RPMI7951 (cell line): ENCODE measurements around the gene ELN. TPM values are rescaled to one million over a fixed set of nuclear protein-coding genes. Genes with fewer than 3 reads are reported as not detected.

ENCODE experiments used
- DNase-seq: peaks from one replicate; pipeline ENCODE4 v3.0.0-alpha.2; 2012; ENCODE audit warnings: low read depth
- total RNA-seq: library from RNA; depleted of rRNA; stranded (reverse); fragments of >200 nt; shearing (Covaris generic); gene quantifications from 2 replicates; pipeline ENCODE4 v1.2.3, GENCODE V29; 2014

The ELN gene
- total RNA-seq, 1 experiment from 2014 or later: 0.12 TPM

DNA sequence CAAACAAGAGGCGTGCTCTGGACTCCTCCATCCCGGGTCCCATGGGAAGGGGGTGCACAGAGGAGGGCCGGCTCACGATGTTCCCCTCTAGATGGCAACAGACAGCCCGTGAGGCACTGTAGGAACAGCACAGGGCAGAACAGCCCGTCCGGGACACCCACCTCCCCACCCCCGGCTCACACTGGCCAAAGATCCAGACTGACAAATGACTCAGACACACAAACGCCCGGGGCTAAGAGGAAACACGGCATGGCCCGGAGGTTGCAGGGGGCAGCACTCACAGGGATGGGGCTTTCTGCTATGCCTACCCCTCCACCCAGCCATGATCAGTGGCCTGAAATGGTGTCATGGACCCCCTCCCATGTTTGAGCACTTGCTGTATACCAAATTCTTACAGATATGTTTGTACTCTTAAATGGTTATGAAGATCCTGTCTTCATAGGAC lies 4.9 kb upstream of the ELN start:
- peak; percentile 86 for DNase-seq

- no peak for DNase-seq
Observed at GRCh38 chr7:74023786-74024185, 4.2 kb upstream of the ELN start.

GRCh38 chr7:74025146-74025545 lies 2.8 kb upstream of the ELN start:
- peak; percentile 33 for DNase-seq

- no peak for DNase-seq
Observed at GRCh38 chr7:74025730-74026129, 2.2 kb upstream of the ELN start.

GRCh38 chr7:74026406-74026902 lies 1.5 kb upstream of the ELN start:
- no peak for DNase-seq

DNA sequence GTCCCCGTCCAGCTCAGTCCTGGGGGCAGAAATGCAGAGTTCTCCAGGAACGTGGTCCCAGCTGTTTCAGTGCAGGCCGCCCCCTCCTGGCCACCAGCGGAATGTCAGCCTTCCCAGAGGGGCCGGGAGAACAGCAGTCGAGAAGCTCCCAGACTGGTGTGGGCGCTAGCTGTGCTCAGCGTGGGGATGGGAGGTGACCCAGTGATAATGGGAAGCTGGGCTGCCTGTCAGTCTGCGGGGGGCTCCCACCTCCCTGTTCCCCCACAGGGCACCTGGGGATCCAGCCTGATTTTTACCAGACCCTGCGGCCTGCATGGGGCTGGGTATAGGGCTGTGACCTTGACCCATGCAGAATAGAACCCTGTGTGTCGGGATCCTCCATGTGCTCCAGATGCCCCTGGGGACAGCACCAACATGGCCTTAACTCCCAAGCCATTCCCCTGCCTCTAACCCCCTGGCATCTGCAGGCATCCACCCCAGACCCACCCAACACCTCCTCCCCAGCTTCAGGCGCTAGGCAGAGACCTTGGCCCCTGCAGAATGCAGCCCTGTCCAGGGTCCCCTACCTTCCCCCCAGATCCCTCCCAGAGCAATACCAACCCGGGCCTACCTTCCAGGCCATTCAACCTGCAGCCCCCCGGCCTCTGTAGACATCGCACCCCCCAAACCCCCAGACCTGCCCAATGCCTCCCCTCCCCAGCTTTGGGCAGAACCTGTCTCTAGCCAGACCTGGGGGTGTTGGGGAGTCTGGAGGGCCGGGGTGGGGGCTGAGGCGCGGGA lies 880 bp upstream of the ELN start:
- DNase-seq: peak; percentile 44

GRCh38 chr7:74028321-74028838 lies 407 bp downstream of the ELN start:
- no peak for DNase-seq

GRCh38 chr7:74029089-74029785 lies 1.3 kb downstream of the ELN start:
- no peak for DNase-seq

DNA sequence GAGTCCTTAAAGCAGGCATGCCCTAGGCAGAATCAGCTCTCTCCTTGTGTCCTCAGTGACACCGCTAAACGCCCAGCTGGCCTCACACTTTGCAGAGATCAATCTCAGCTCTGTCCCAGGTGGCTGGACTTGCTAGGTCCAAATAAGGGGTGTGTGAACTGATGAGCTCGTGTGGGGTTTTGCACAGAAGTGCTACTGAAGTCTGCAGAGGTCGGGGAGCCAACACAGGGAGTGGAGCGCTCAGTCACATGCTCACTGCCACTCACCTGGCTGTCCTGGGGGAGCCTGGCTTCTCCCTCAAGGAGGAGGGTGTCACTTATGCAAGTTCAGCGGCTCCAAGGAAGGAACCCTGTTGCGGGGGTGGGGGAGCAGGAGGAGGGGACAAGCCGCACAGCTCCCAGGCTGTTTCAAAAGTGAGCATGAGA lies 2.0 kb downstream of the ELN start:
- DNase-seq: no peak

- DNase-seq: no peak
Observed at GRCh38 chr7:74030861-74031260, 2.9 kb downstream of the ELN start.

DNA sequence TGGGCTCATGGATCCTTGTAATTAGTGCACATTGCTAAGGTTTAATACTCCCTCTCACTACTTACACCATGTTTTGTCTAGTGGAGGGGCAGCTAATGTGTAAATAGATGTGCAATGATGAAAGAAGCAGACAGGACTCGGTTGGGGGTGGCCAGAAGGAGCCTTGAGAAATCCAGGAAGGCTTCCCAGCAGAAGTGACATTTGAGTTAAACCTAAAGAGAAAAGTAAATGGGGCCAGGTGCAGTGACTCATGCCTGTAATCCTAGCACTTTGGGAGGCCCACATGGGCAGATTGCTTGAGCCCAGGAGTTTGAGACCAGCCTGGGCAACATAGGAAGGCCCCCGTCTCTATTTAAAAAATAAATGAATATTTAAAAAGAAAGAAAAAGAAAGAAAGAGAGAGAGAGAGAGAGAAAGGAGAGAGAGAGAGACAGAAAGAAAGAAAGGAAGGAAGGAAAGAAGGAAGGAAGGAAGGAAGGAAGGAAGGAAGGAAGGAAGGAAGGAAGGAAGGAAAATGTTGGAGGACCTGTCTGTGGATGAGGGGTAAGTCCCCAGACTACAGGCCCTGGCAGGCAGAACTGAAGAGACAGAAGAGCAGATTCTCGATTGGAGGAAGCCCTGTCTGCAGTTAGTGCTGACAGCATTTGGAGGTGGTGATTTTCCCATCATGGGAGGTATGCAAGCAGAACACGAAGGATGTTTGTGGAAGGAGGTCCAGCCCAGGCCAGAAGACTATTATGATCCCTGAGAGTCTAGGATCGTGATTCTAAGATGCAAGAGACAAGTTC lies 3.6 kb downstream of the ELN start:
- DNase-seq: no peak

- peak; percentile 90 for DNase-seq
Observed at GRCh38 chr7:74032191-74032490, 4.2 kb downstream of the ELN start.

DNA sequence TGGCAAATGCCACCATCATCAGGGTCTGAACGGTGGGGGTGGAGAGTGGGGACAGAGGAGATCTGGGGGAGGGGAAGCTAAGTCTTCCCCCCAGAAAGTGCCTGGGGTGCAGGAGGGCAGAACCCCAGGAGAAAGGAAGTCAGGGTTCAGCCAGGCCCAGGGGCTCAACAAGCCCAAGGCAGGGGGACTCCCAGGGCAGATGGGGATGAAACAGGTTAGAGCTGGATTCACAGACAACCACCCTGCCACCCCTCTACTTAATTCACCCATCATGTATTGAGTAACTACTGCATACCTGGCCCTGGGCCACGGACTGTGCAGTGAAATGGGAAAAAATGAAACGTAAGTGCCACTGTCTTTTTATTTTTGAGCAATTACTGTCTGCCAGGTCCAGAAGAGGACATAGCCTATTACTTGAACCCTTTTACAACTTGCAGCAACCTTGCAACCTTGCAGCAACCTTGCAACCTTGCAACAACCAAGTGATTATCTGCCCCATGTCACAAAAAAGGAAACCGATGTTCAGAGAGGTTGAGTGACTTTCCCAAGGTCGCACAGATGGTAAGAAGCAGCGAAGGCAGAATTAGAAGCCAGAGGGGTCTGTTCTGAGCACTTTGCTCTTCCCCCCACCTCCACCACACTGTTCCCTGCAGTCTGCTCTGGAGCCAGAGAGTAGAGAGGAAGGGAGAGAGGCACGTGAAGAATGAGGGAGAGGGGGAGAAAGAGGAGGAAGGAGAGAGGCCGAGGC lies 4.8 kb downstream of the ELN start:
- no peak for DNase-seq

DNA sequence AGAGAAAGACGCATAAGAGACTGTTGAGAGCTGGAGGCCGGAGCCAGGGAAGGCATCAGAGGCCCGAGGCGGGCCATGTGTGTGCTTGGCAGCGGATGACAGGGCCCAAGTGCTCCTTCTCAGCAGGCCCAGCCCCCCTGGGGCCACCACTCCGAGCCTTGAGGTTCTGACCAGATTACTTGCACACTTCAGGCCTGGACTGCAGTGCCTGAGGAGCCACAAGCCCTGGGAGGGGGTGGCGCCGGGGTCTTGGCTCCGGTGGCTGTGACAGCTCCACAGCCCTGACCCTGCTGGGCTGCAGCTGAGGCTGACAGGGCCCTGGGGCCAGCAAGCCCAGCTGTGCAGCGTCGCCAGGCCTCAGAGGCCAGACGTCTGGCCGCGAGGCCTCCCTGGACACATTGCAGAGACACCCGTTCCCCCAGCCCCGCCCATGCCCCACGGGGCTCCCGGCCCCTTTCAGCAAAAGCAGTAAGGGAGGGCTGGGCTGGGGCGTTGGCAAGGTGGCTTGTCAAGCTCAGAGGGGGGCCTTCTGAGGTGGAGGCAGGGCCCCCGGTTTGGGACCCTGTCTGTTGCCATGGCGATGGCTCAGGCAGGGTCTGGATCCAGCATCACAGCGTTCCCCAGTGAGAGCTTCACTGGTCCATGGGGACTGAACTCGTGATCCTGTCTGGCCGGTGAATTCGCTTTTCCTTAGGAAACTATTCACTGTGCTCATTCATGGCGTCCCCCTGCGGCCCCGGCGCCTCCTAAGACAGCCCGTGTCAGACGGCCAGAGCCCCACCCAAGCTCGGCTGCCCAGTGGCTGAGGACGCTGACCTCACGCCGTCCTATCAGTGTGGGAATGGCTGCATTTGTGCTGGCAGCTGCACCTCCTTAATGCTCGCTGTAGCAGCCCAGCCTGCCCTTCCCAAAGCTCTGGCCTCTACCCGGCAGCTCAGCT lies 5.7 kb downstream of the ELN start:
- peak; percentile 93 for DNase-seq

DNA sequence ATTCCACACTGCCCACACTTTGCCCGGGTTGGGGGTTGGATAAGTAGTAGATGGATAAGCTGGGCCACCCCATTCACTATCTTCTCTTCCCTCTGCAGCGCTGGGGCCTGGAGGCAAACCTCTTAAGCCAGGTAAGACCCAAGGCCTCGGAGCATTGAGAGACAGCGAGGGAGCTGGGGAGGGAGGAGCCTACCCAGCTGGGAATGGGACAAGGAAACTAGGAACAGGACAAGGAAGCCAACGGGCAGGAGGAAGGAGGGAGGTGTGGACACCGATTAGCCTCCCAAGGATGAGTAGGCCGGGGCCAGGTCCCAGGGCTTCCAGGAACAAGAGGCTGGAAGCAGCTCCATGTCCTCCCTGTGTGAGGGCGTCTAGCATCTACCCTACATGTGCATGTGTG lies 9.6 kb downstream of the ELN start:
- no peak for DNase-seq

DNA sequence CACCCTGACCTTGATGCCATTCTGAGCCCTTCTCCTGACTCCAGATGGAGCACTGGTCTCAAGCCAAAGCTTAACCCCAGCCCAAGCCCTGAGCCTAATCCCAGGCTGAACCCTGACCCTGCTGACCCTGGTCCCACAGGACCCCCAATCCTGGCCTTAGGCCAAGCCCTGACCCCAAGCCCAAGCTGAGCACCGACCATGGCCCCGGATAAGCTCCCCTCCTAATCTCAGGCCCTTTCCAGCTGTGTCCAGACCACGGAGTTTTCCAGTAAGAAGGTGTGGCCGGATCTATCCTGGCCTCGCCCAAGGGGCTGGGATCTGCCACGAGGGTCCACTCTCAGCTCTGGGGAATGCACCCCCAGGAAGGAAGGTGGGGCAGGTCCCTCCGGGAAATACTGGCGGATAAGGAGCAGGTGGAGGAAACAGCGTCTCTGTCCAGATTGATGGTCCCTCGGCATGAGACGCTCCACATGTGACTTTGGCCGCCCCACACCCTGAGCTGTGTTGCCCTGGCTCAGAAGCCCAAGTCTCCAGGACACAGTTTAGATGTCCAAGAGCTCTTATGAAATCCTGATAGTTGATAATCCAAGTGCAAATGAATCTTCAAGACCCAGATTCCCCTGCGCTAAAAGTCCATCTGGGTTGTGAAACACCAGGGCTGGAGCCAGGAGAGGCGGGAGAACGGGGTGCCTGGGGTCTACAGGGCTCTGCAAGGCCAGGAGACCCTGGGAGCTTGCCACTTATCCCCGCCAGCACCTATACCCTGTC lies 10.4 kb downstream of the ELN start:
- no peak for DNase-seq

DNA sequence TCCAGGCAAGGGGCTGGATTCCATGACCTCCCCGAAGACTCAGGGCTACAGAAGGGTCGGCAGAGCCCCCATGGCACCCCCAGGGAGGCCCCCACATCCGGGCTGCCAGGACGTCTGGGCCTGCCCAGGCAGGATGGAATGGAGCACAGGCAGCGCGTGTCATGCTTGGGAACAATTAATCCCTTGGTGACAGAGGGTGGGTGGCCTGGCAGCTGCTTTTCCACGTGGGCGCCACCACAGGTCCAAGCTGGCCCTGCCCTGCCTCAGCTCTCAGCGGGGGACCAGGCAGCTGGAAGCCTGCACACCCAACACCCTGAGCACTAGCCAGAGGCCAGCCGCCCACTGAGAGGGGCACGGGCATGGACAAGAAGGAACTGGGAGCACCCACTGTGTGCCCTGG lies 11.4 kb downstream of the ELN start:
- no peak for DNase-seq

DNA sequence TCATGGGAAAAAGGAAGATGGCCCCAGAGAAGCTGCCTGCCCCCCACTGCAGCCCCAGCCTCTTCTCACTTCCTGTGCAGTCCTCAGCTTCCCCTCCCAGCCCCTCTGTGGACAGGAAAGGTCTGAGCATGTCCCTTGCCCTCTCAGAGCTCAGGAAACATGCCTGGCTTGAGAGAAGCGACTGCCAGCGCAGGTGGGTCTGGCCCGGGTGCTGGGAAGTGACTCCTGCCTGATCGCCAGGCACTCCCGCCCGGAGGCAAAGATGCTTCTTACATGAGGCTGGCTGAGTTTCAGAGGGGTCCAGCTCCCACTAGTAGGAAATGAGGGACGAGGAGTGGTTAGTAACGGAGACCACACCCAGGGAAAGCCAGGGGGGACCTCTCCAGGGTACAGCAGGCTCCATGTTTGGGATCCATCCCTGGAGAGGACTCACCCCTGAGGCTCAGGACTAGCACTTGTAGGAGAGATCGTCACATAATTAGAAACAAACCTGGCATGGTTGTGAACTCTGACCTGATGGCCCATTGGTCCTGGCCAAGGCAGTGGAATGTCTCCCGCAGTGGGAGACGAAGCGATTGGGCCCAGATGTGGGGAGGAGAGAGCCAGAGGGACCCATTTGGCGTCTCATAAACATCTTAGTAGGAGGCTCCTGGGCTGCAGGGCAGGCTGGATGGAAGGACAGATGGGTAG lies 12.3 kb downstream of the ELN start:
- no peak for DNase-seq
